Ishikawa (cell line): ENCODE measurements around the gene RPL38.

Experiments used
- CEBPB ChIP-seq: IDR thresholded peaks from 2 replicates; pipeline ENCODE4 v1.6.1; 2012
- EGR1 ChIP-seq: IDR thresholded peaks from 2 replicates; pipeline ENCODE4 v1.6.1; 2012
- EP300 ChIP-seq: IDR thresholded peaks from 2 replicates; pipeline ENCODE4 v1.6.1; 2012; ENCODE audit warnings: borderline replicate concordance
- RAD21 ChIP-seq: IDR thresholded peaks from 2 replicates; pipeline ENCODE4 v1.6.1; 2012; ENCODE audit warnings: low read depth
- YY1 ChIP-seq: IDR thresholded peaks from 2 replicates; pipeline ENCODE4 v1.6.1; 2012; ENCODE audit warnings: low read depth
- TF ChIP-seq, protein P1 (sequence below): IDR thresholded peaks from 2 replicates; pipeline ENCODE4 v1.6.1; 2012
- TF ChIP-seq, protein P2 (sequence below): IDR thresholded peaks from 2 replicates; pipeline ENCODE4 v1.6.1; 2012; ENCODE audit warnings: low read depth, mild to moderate bottlenecking

DNA sequence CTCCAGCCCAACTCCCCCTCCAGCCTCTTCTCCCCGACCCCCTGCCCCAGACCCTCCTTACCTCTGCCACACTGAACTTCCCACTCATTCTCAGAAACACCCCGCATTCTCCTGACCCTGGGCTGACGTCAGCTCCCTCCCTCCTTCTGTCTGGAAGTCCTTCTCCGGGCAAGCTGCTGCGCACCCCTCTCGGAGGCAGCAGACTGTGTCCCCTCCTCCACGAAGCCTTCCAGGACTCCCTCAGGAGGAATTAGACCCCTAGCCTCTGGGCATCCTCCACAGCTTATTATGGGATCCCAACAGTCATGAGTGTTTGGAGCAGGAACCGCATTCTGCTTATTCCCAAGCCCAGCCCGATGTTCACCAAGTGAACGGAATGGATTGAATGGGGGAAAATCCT is 3.4 kb upstream of the RPL38 start:
- TF ChIP-seq RAD21 = no peak
- TF ChIP-seq CEBPB = no peak
- TF ChIP-seq, protein P1, sequence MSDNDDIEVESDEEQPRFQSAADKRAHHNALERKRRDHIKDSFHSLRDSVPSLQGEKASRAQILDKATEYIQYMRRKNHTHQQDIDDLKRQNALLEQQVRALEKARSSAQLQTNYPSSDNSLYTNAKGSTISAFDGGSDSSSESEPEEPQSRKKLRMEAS = no peak
- TF ChIP-seq, protein P2, sequence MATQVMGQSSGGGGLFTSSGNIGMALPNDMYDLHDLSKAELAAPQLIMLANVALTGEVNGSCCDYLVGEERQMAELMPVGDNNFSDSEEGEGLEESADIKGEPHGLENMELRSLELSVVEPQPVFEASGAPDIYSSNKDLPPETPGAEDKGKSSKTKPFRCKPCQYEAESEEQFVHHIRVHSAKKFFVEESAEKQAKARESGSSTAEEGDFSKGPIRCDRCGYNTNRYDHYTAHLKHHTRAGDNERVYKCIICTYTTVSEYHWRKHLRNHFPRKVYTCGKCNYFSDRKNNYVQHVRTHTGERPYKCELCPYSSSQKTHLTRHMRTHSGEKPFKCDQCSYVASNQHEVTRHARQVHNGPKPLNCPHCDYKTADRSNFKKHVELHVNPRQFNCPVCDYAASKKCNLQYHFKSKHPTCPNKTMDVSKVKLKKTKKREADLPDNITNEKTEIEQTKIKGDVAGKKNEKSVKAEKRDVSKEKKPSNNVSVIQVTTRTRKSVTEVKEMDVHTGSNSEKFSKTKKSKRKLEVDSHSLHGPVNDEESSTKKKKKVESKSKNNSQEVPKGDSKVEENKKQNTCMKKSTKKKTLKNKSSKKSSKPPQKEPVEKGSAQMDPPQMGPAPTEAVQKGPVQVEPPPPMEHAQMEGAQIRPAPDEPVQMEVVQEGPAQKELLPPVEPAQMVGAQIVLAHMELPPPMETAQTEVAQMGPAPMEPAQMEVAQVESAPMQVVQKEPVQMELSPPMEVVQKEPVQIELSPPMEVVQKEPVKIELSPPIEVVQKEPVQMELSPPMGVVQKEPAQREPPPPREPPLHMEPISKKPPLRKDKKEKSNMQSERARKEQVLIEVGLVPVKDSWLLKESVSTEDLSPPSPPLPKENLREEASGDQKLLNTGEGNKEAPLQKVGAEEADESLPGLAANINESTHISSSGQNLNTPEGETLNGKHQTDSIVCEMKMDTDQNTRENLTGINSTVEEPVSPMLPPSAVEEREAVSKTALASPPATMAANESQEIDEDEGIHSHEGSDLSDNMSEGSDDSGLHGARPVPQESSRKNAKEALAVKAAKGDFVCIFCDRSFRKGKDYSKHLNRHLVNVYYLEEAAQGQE = no peak
- TF ChIP-seq EP300 = no peak
- TF ChIP-seq YY1 = no peak
- TF ChIP-seq EGR1 = no peak
